ENCODE measurements around the gene NEO1.

NEO1 gene

GRCh38 chr15:73318463-73319351 lies 266.4 kb downstream of the NEO1 start:
- DNase-seq: no peak

DNA sequence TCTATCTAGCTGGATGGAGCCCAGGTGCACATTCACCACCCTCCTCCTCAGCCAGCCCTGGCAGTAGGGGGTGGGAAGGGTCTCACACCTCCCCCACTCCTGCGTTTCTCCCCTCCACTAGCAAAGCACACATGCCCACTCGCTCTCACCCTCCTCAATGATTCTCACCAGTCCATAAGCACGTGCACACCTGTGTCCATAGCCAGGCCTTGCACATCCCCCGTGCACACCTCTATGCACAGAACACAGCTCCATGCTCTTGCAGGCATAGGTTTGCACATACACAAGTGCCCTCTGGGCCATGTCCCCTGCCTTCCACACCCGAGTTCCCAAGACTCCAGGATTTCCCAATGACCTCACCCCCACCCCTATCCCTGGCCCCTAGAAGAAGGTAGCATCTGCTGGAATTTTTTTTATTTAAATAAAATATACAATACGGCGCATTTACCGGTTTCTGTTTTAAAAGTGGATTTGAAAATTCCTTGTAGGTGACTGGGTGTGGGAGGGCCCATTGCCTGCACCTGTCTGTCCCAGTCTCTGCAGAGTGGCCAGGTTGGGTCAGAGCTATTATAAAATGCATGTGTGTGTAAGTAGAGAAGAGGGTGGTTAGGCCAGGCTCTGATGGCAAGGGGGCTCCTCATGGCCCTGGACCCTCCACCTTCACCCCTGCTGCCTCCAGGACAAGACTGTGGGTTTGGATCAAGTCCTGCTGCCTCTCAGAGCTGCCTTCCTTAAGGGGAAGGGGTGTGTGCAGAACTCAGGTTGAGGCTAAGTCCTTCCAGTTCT lies 267.4 kb downstream of the NEO1 start:
- no peak for DNase-seq

DNA sequence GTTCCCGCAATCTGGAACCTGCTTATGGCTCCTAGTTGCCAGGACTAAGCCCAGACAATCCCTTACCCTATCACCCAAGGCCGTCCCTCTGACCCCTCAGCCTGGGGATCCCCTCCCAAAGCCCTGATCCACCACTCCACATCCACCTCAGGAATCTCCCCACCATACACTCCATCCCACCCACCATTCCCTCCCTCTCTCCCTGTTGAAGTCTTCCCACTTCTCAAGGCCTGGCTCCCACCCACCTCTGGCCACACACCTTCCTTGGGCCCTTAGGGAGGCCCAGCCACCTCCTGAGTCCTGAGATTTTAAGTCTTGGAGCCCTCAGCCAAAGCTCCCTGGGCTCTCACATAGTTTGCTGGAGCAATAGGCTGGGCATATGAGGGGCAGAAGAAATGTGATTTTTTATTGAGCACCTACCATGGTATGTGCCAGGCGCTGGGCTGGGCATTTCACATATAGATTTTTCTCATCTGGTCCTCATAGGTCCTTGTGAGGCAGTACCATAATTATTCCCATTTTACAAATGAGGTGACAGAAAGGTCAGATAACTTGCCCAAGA lies 268.4 kb downstream of the NEO1 start:
- DNase-seq: no peak

GRCh38 chr15:73321496-73322450 lies 269.5 kb downstream of the NEO1 start:
- DNase-seq: no peak

DNA sequence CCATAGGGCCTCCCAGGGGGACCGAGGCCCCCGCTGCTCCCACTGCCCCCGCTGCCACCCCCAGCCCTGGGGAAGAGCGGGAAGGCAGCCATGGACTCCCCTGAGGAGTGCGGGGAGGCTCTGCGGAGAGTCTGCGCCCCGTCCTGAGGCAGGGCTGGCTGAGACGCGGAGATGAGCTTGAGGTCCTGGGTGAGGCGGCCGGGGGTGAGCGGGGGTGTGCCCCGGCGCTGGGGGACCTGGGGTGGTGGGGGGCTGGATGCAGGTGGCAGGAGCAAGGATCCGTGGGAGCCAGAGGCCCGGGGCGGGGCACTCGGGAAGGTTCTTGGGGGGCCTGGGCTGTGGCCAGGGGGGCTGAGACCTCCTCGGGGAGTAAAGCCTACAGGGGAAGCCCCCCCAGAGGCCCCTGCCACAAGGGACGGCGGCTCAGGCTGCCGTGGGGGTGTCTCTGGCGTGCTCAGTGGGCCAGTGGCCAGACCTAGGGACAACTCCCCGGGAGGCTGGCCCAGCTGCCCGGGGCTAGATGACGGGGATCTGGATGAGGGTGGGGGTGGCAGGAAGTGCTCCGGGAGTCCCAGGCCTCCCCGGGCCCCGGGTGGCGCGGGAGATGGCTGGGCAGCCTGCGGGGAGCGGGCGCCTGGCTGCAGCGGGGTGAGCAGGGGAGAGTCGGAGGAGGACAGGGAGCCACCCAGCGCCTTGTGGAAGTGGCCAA lies 270.6 kb downstream of the NEO1 start:
- no peak for DNase-seq

DNA sequence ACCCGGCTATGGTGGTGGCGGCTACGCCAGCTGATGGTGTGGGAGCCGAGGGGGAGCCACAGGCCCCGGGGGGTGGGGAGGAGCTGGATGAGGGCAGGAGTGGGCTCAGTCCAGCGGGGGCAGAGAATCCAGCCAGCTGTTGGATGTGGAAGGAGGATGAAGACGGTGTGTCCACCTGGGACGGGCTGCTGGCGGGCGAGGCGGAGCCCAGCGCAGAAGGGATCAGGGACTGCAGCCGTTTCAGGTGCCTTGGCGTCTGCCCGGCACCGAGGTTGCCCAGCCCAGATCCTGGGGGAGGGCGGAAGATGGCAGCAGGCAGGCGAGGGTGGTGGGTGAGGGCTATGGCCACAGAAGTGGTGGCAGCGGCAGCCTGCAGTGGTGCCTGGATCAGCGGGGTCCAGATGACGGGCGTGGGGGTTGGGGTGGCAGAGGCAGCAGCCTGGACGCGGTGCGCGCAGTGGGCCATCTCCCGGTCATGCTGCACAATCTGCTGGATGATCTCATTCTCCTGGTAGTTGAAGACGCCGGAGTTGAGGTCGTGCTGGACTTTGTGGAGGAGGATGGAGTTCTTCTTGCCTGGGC lies 271.2 kb downstream of the NEO1 start:
- DNase-seq: no peak

GRCh38 chr15:73323956-73324355 lies 271.7 kb downstream of the NEO1 start:
- no peak for DNase-seq

GRCh38 chr15:73324496-73325170 lies 272.4 kb downstream of the NEO1 start:
- DNase-seq: no peak

DNA sequence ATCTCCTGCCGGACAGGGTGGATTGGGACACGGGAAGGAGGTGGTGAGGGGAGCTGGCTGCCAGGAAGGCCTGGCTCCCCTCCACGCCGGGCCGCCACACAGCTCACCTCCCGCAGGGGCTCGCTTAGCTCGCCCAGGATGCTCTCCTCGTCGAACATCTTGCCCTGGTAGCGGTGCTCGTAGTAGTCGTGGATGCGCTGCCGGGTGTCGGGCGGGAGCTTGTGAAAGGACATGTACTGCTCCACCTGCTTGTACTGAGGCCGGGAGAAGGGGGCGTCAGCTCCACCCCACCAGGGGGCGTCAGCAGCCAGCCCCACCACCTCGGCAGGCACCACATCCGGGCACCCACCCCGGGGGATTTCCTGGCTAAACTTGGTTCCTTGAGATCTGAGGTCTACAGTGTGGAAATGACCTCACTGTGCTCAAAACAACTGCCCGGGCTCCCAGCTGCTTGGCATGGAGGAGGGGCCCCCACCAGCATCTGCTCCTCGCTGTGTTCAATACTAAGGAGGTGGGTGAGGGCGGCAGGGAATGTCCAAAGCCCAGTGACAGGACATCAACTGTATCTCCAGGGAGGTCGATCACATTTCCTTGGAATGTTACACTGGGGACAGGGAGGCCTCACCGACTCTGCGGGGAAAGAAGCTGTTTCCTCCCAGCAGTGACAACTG lies 273.1 kb downstream of the NEO1 start:
- no peak for DNase-seq

GRCh38 chr15:73326157-73326556 lies 273.9 kb downstream of the NEO1 start:
- DNase-seq: no peak

DNA sequence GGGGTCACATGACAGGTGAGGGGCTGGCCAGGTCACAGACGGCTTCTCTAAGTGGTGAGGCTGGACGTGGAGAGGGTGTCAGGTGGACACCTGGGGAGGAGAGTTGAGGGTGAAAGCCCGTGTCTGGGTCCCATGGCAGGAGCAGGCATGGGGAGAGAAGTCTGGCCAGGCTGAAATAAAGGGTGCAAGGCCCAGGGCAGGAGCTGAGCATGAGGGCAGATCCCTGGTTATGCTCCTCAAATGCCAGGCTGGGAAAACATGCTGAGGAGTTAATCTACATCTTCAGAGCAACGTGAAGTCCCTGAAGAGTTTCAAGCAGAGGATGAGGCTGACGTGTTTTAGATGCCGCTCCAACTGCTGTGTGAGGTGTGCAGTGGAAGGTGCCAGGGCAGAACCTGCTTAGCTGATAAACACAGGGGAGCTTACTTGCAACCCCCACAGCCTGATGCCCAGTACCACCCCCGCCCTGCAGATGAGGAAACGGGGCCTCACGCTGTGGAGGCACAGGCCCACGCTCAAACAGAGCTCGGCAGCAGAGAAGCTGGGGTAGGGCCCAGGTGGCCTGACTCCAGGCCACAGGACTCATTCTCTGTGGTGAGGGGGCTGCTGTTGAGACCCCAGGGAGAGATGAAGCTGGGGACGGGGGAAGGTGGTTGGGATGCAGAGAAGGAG lies 276.0 kb downstream of the NEO1 start:
- DNase-seq: no peak

DNA sequence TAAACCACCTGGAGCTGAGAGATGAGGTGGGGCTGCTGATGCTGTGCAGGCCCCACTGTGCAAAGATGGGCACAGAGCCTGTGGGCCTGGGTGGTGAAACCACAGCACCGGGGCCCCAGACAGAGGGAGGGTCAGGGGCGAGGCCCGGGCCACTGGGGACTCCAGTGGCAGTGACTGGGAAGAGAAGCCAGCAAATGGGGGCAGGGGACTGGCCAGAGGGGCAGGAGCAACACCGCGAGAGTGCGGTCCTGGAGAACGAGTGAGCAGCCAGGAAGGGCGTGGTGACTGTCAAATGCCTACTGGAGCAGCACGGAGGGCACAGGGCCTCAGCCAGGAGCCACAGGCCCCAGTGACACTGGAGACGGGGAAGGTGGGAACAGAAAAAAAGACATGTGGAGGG lies 276.7 kb downstream of the NEO1 start:
- DNase-seq: no peak

DNA sequence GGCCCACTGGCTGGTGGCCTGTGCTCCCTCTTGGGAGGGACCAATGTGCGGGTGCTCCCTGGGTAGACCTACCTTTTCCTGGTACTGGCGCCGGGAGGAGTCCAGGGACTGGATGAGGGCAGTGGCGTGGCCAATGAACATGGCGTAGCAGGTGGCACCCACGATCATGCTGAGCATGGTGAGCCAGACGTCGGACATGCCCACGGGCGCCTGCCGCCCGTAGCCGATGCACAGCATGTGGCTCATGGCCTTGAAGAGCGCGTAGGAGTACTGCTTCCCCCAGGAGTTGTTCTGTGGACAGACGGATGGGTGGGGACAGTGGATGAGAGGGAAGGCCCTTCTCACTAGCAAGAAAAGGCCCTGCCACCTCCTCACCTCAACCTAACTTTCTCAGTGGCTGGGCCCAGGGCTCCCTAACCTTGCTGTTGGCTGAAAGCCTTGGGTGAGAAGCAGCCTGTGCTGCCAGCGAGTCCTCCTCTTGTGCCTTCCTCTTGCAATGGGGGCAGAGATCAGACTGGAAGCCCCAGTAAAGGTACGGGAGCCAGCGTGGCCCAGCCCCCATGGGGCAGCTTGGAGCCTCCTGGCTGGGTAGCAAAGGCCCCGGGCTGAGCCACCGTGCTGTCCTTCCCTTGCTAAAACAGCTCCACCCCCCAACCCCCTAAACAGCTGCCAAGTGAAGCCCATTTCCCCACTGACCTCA lies 277.4 kb downstream of the NEO1 start:
- no peak for DNase-seq

GRCh38 chr15:73330206-73331051 lies 278.2 kb downstream of the NEO1 start:
- DNase-seq: no peak

GRCh38 chr15:73331501-73331900 lies 279.2 kb downstream of the NEO1 start:
- DNase-seq: no peak

DNA sequence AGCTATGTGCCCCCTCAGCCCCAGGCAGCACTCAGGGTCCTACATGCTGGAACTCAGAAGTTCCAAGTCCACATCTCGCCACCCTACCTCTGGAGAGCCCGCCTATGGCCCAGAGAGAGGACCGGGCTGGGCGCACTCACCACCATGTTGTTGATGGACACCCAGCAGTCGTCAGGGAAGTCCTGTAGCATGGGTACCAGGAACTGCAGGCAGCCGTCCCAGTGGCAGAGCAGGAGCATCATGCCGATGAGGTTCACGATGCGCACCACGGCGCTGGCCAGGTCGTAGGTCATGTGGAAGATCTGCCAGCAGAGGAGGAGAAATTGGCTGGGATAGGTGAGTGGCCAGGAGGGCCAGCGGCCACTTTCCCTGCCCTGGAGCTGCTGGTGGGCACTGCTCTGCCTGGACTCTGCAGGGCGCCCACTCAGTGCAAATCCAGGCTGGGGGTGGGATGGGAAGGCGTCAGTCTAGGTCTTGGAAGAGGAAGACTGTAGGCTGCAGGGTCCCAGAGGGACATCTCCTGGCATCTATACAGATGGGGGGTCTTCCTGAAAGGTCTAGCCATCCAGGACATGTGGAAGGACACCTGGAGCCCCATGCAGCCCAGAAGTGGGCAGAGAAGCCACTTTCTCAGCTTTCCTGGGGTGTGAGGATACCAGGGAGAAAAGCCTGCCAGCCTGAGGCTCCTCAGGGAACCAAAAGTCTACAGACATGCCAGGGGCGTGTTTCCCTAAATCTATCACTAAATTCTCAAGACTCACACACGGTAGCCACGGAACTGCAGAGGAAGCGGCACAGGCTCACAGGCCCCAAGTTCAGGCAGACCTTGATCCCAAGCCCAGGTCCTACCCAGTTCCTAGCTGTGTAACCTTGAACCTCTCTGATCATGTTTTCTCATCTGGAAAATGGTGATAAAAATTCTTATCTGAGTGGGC lies 280.0 kb downstream of the NEO1 start:
- no peak for DNase-seq

DNA sequence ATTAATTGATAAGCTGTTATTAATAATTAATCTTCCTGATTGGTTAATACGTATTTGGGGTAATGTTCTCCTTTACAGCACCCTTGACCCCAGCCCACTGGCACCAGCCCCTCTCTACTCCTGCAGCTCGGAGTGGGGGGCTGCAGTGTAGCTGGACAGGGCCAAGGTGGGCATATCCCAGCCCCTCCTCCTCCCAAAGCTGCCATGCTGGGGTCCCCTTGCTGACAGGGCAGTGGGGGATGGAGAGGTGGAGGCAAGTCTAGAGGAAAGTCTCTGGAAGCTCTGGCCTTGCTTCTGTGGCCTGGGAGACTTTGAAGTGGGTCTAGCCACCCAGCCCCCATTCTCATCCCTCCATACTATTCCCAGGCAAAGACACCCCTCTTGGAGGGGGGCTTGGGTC lies 280.7 kb downstream of the NEO1 start:
- DNase-seq: no peak

Data from central memory CD4-positive, alpha-beta T cell (primary cell).